ENCODE results near the gene STUB1.

STUB1 gene

DNA sequence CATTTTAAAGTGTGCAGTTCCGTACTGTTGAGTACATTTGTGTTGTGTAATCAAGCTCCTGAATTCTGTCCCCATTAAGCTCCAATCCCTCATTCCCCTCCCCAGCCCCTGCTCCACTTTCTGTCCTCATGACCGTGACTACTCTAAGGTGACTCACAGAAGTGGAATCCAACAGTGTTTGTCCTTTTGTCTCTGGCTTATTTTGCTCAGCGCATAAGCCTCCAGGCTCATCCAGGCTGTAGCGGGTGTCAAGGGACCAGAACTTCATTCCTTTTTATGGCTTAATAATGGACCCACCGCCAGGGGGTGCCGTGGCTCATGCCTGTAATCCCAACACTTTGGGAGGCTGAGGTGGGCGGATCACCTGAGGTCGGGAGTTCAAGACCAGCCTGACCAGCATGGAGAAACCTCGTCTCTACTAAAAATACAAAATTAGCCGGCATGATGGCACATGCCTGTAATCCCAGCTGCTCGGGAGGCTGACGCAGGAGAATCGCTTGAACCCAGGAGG lies 32.6 kb downstream of the STUB1 start:
- DNase-seq (ENCODE audit: low read depth) = peak; percentile 95

DNA sequence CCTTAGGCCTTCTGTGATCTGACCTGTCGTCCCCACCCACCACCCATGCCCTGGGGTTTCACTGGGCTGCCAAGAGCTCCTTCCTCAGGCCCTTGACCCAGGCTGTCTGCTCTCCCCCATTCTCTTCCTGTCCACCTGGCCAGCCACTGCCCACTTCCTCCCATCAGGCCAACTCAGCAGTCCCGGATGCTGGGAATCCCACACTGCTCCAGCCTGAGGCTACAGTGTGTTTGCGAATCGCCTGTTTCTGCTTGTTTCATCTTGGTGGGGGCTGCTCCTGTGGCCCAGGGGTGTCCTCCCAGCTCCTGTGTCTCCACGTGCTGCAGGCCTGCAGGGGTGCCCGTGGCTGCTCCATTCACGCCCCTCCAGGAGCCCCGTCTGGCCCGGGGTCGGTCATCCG lies 33.9 kb downstream of the STUB1 start:
- DNase-seq (ENCODE audit: low read depth) = no peak

DNA sequence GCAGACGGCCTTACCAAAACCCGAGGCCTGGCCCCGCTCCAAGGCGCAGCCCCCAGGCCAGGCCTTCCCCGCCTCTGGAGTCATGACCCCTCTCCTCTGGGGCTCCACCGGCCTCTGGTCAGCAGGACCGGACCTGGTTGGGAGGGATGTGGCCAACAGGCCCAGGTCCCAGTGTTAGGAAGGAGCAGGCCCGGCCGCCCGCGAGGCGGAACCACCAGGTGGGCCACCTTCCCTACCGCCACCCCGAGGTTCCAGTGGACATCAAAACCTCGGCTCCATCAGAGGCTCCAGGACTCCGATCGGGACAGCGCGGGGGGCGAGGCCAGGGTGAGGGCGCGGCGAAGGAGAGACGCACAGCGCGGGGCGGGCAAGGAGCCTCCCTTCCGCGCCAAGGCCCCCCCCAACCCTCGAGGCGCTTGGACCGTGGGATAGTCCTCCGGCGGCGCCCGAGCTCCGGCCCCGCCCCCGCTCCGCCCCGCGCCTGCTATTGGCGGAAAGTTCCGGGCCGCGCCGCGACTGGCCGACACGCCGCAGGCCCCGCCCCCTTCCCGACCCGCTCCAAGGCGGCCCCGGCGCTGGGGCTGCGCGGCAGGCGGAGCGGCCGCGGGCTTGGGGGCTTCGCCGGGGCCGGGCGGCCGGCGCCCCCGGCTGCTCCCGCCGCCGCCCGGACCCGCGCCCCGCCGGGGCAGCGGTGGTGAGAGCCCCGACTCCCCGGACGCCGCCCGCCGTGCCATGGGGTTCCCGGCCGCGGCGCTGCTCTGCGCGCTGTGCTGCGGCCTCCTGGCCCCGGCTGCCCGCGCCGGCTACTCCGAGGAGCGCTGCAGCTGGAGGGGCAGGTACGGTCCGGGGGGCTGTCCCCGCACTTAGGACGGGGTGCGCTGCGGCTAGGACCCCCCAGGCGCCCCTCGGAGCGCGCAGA lies 34.6 kb downstream of the STUB1 start, which contains the start of gene METRN:
Gene METRN (plus strand): TSS at position 561 of the 919 bp plus-strand sequence. CDS start 172 bp downstream, at position 733.
- peak; percentile 74 for DNase-seq (ENCODE audit: low read depth)

DNA sequence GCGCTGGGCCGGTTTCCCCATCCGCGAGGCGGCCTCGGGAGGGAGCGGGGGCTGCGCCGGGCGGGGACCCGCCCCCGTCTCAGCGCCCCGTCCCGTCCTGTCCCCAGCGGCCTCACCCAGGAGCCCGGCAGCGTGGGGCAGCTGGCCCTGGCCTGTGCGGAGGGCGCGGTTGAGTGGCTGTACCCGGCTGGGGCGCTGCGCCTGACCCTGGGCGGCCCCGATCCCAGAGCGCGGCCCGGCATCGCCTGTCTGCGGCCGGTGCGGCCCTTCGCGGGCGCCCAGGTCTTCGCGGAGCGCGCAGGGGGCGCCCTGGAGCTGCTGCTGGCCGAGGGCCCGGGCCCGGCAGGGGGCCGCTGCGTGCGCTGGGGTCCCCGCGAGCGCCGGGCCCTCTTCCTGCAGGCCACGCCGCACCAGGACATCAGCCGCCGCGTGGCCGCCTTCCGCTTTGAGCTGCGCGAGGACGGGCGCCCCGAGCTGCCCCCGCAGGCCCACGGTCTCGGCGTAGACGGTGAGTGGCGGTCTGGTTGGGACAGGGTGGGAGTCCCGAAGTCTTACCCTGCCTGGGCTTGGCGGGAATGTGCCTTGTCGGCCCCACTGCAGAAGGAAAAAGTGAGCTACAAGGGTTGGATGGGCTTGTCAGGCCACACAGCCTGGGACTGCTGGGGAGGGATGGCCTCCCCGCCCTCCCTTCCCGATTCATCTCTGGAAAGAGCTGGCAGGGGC lies 35.4 kb downstream of the STUB1 start:
- DNase-seq (ENCODE audit: low read depth) = no peak

DNA sequence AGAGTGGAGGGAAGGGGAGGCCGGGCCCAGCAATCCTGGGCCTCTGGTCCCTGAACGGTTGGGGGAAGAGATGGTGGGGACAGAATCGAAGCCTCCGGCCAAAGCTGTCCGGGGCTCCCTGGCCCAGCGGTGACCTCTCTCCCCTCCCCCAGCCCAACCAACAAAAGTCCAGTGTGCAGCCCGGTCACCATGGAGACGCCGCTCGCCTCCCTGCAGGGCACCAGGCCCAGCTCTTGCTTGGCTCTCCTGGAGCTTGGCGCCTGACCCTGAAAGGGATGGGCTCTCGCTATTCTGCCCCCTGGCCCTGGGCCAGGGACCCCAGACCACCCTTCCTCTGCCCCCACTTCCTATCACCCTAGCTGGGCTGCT lies 36.0 kb downstream of the STUB1 start:
- DNase-seq (ENCODE audit: low read depth) = peak; percentile 42

DNA sequence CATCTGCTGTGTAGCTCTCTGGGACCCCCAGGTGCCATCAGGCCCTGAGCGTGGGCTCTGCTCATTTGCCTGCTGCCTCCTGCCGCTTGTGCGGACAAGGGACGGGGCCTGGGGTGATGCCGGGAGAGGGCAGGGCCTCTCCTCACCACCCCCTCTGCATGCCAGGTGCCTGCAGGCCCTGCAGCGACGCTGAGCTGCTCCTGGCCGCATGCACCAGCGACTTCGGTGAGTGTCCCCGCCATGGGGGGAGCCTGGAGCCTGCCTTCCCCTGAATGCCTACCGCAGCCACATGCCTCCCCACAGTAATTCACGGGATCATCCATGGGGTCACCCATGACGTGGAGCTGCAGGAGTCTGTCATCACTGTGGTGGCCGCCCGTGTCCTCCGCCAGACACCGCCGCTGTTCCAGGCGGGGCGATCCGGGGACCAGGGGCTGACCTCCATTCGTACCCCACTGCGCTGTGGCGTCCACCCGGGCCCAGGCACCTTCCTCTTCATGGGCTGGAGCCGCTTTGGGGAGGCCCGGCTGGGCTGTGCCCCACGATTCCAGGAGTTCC lies 36.6 kb downstream of the STUB1 start:
- DNase-seq (ENCODE audit: low read depth) = no peak

DNA sequence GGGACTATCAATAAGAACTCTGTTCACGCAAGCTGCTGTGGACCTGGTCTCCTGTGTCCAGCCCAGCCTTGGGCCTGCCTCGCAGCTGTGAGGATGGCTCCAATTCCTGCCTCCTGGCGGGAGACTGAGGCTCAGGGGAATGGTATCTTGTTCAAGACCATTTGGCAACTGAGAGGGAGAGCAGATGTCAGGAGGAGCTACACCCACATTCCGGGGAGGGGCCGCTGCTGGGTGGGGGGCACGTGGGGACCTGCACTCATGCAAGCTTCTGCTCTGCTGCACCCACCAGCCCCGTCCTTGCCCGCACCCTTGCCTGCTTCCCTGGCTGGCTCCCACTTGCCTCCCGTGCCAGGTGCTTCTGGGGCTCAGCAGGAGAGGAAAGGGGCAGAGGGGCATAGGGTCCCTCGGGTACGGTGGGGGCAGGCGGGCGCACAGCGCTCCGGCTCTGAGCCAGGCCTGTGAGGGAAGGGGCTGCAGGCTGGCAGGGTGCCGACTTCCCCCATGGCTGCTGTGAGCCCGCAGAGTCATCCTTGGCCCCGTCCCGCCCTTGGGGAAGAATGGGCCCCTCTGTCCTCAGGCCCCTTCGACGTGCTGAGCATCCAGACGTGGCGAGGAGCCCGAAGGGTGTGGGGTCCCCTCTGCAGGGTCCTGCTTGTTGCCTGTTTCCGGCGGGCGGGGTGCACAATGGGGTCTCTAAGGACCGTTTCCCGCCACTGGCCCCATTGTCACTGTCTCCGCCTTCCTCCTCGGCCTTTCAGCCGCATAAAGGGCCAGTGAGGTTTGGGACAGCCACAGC lies 37.4 kb downstream of the STUB1 start:
- DNase-seq (ENCODE audit: low read depth) = no peak

DNA sequence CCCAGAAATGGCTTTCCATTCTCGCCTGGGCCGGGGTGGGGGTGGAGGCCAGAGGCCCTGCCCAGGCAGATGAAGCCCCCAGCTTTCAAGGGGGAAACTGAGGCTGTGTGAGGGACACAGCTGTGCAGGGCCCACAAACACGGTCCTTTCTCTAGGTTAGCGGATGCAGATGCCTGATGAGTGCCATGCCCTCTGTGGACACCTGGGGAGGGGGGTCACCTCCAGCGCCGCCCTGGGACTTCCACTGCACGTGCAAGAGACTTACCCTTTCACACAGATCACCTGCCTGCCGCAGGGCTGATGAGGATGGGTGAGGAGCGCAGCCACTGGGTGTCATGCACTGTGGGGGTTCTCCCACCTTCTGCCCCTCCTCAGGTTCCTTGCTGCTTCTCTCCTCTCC lies 38.2 kb downstream of the STUB1 start:
- no peak for DNase-seq (ENCODE audit: low read depth)

DNA sequence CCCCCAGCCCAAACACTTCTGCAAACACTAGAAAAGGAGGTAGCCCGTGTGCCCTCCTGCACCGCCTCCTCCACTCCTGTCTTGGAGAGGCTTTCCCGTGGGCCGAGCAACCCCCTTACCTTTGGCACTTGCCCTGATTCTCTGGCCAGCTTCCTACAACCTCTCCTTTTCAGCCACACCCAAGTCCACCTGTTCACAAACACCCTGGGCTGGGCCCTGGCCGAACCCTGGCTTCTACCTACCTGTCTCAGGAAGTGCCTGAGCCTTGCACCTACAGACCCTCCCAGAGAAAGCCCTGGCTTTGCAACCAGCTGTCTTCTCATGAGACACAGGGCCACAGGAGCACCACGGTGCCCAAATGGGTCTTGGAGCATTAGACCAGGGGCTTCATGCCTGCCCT lies 38.7 kb downstream of the STUB1 start:
- no peak for DNase-seq (ENCODE audit: low read depth)

DNA sequence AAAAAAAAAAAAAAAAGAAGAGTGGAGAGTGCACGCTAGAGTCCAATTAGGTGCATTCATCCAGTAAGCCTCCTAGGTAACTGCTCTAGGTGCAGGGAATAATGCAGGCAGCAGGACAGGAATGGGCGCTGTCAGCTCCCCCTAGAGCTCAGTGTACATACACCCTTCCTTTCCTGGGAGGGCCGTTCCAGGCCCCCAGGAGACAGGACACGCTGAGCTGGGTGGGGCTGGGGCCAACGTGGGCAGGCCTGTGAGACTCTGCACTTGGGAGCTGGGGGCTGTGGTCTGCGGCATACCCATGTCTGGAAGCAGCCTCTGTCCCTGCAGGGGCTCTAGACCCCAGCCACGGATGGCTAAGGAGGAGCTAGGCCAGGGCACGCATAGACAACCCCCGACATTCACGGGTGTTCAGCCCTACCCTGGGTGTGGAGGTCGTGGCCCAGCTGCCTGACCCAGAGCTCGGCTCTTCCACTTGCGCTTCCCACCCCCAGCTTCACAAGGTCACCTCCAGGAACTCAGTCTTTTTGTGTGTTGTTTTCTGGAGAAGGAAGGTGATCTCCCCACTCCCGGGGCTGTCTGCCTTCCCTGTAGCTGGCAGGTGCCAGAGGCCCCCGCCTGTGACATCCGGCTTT lies 39.7 kb downstream of the STUB1 start:
- DNase-seq (ENCODE audit: low read depth) = no peak

DNA sequence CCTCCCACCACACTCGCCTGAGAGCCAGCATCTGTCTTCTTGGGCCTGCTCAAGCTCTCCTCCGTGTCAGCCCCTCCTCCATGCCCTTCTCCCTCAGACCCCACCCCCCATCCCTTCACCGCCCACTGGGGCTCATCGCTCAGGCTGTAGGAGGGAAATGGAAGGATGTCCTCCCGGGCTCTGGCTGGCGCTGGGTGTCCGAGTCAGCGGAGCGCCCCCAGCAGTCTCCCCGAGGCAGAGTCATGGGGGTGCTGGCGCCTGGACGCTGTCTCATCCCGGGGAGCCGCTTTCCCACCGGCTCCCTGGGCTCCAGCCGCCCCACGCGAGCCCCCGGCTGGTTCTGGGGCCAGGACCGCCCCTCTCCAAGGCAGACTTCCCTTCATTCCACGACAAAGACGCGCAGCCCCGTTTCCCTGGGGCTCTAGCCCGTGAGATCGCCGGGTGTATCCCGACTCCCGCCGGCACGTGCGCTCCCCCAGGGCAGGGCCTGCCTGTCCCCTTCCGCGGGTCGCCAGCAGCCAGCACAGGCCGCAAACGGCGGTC lies 40.3 kb downstream of the STUB1 start:
- peak; percentile 84 for DNase-seq (ENCODE audit: low read depth)

DNA sequence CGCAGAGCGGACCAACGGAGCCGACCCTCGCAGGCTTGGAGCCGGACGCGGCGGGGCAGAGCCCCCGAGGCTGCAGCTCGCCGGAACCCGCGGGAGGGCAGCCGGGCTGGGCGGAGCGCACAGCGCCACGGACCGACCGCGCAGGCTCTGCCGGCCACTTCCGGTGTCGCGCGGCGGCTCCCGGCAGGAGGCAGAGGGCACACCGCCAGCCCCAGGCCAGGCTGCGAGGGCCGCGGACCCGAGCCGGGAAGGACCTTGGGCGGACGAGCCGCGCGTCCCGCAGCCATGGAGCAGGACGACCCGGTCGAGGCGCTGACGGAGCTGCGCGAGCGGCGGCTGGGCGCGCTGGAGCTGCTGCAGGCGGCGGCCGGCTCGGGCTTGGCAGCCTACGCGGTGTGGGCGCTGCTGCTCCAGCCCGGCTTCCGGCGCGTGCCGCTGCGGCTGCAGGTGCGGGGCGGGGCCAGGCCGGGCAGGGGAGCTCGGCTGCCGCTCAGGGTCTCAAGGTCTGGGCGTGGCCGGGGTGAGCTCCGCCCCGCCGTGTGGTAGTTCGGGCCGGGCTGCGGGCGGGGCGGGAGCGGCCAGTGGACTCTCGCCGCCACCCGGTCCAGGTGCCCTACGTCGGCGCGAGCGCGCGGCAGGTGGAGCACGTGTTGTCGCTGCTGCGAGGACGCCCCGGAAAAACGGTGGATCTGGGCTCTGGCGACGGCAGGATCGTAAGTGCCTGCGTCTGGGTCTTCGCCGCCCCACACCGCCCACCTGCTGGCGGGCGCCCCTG lies 41.0 kb downstream of the STUB1 start, which contains the start of gene ANTKMT:
Gene ANTKMT (plus strand): TSS at position 157 of the 775 bp plus-strand sequence. CDS start 129 bp downstream, at position 286.
- DNase-seq (ENCODE audit: low read depth) = peak; percentile 61

DNA sequence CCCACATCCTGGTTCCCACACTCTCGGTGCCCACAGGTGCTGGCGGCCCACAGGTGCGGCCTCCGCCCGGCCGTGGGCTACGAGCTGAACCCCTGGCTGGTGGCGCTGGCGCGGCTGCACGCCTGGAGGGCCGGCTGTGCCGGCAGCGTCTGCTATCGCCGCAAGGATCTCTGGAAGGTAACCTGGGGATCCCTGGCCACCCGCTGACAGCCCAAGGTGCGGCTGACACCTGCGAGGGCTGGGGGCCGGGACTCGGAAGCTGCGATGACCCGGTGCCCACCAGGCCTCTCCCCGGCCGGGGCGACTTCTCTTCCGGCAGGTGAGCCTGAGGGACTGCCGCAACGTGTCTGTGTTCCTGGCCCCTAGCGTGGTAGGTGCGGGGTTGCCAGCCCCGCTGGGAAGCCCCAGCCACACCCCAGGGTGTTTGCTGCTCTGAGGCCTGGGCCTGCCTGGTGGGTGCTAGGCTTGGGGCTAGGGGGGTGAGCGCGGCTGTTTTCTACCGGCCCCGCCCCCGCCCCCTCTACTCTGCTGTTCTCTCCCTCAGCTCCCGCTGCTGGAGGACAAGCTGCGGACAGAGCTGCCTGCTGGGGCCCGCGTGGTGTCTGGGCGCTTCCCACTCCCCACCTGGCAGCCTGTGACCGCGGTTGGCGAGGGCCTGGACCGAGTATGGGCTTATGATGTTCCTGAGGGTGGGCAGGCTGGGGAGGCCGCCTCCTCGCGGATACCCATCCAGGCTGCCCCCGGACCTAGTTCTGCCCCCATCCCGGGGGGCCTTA lies 41.7 kb downstream of the STUB1 start:
- no peak for DNase-seq (ENCODE audit: low read depth)

DNA sequence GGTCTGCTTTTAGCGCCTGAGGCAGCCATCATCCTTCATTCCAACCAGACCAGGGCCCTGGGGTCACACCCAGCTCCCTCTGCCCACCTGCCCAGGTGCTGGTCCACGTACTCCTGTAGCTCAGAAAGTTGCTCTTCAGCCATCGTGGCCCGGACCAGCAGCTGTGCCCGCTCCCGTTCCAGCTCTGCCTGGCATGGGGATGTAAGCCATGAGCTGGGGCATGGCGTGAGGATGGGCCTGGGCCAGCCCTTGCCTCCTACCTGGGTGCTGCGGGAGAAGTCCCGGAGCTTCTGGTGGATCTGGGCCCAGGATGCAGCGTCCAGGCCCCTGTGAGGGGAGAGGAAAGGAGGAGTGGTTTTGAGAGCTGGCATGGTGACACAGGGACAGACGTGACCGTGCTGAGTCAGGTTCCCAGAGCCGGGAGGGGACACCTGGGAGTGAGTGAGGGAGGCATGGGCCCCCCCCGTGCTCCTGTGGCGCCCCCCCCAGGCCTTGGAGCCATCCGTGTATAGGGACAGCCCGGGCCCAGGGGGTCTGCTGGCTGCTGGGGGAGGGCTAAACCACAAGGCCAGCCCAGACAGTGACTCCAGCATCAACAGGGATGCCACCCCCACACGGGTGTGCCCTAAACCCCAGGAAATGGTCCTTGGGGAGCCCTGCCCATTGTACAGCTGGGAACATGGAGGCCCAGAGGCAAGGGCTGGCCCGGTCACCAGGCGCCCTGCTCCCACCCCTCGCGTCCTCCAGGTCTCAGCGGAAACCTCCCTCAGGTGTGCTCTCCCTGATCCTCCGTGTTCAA lies 42.8 kb downstream of the STUB1 start:
- DNase-seq (ENCODE audit: low read depth) = no peak

DNA sequence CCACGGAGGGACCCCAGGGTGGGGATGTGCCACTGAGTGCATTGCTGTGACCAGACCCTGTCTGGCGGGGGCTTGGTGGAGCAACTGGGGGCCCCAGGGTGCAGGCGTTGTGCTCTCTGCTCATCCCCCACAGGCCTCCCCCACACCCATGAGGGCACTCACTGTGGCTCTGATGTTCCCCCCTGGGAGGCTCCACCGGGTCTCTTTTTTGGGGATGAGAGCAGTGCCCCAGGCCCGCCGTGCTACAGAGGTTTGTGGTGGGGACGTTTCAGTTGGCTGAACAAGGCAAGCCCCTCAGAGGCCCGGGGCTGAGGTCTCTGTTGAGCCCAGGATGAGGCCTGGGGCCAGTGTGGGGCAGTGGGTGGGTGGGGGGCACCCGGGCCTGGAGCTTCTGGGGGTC lies 43.5 kb downstream of the STUB1 start:
- no peak for DNase-seq (ENCODE audit: low read depth)

DNA sequence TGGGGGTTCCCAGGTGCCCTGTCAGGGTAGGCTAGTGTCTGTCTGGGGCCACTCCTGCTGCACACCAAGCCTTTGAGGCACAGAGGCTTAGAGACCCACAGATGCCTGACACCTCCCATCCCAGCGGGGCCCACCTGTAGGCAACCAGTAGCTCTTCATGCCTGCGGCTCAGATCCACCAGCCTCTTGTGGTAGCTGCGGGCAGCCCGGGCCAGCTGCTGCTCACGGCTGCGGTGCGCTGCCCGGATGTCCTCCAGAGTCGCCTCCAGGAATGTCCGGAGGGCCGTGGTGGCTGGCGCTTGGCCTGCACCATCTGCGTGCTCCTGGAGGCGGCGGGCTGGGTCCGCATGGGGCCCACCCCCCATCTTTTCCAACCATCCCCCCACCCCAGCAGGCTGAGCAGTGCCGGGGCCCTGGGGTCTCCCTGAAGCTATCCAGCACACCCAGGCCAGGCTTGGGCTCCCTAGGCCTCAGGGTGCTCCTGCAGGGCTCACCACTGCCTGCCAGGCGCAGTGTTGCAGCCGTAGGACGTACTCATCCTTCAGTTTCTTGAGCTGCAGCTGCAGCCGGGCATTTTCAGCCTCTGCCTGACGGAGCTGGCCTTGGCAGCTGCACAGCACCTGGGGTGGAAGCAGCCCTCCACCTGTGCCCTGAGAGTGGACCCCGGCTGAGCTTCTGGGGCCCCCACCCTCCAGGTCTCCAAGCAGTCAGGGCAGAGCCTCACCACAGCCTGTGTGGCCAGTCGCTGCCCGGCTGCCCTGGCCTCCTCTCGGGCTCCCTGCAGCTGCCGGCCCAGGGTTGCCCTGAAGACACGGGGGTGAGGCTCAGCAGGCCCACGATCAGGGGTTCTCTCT lies 44.2 kb downstream of the STUB1 start:
- DNase-seq (ENCODE audit: low read depth) = no peak

DNA sequence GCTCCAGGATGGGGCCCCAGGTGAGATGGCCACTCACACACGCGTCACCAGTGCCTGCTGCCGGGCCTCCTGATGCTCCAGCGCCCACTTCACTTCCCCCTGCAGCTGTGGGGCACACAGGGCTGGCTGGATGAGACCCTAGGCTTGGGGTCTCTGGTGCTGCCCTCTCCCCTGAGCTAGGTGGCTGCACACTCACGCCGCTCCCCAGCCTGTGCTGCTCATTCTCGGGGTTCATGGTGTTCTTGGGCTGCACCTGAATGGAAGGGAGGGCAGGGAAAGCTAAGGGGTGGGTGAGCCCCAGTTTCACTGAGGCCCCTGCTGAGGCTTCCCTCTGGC lies 44.8 kb downstream of the STUB1 start:
- DNase-seq (ENCODE audit: low read depth) = no peak

Data from amniotic epithelial cell (primary cell).